ENCODE measurements around the gene STXBP4.

Gene STXBP4

GRCh38 chr17:55154101-55154500 is 185.5 kb downstream of the STXBP4 start:
- no peak overlapping the region for H3K4me3 ChIP-seq (ENCODE audit: low read length in 2 of 2)
- no peak overlapping the region for H2BK12ac ChIP-seq (ENCODE audit: low read length)
- no peak overlapping the region for H3K4ac ChIP-seq (ENCODE audit: low read length)
- no peak overlapping the region for H2AFZ ChIP-seq (ENCODE audit: low read length)
- H4K8ac ChIP-seq (ENCODE audit: low read depth, low read length) = no peak overlapping the region
- H3K27ac ChIP-seq (replicated peaks; ENCODE audit: low read length) = no peak overlapping the region
- no peaks in the 10 kb centered on the region for H3K27me3 ChIP-seq (ENCODE audit: control insufficient read depth in 3 of 3, insufficient read depth in 3 of 3, low read depth in 1 of 3, low read length in 3 of 3)
- no peak for DNase-seq (ENCODE audit: low spot score)
- H2BK5ac ChIP-seq (ENCODE audit: low read length) = no peak overlapping the region
- no peak overlapping the region for H3K4me2 ChIP-seq (ENCODE audit: insufficient read depth, low read length, poor library complexity, severe bottlenecking)
- no peaks in the 10 kb centered on the region for H3K9me3 ChIP-seq (replicated peaks in 1 of 2; ENCODE audit: control insufficient read depth in 2 of 2, insufficient read depth in 1 of 2, low read depth in 1 of 2, low read length in 2 of 2)
- H3K14ac ChIP-seq (ENCODE audit: low read length) = no peak overlapping the region
- no peak overlapping the region for H3K23ac ChIP-seq (ENCODE audit: low read depth, low read length, poor library complexity)
- no peak overlapping the region for H2AK5ac ChIP-seq (ENCODE audit: low read depth, low read length)
- no peak overlapping the region for H3K9ac ChIP-seq (ENCODE audit: low read depth, low read length, poor library complexity)
- H4K91ac ChIP-seq (ENCODE audit: low read depth, low read length, poor library complexity) = no peak overlapping the region
- H2BK15ac ChIP-seq (ENCODE audit: low read length) = no peak overlapping the region
- no peaks in the 10 kb centered on the region for H3K79me1 ChIP-seq (ENCODE audit: low read depth, low read length)
- H3K18ac ChIP-seq (ENCODE audit: low read length) = no peak overlapping the region
- no peaks in the 10 kb centered on the region for H3K4me1 ChIP-seq (ENCODE audit: control insufficient read depth in 2 of 2, insufficient read depth in 1 of 2, low read depth in 1 of 2, low read length in 2 of 2)
- H2BK120ac ChIP-seq (ENCODE audit: low read depth, low read length) = no peak overlapping the region
- no CpG with 5 or more reads among the region's 2 CpGs for WGBS, 2 donors (ENCODE audit: extremely low coverage in 2 of 2, insufficient read length in 2 of 2, insufficient replicate concordance in 1 of 2)
- no peaks in the 10 kb centered on the region for H3K36me3 ChIP-seq (replicated peaks in 1 of 2; ENCODE audit: control insufficient read depth in 2 of 2, insufficient read depth in 2 of 2, low read length in 2 of 2)

GRCh38 chr17:55155856-55156560 is 187.4 kb downstream of the STXBP4 start:
- Histone ChIP-seq H3K79me1 (ENCODE audit: low read depth, low read length) (no peaks in the 10 kb centered on the region), H4K8ac (ENCODE audit: low read depth, low read length) (no peak overlapping the region), H4K91ac (ENCODE audit: low read depth, low read length, poor library complexity) (no peak overlapping the region), H3K9me3 (replicated peaks in 1 of 2; ENCODE audit: control insufficient read depth in 2 of 2, insufficient read depth in 1 of 2, low read depth in 1 of 2, low read length in 2 of 2) (no peaks in the 10 kb centered on the region), H3K4me1 (ENCODE audit: control insufficient read depth in 2 of 2, insufficient read depth in 1 of 2, low read depth in 1 of 2, low read length in 2 of 2) (peaks cover 2 to 5% of the 10 kb centered on the region in 2 donors), H3K4me3 (ENCODE audit: low read length in 2 of 2) (no peak overlapping the region), H2BK15ac (ENCODE audit: low read length) (no peak overlapping the region), H3K14ac (ENCODE audit: low read length) (no peak overlapping the region), H2BK120ac (ENCODE audit: low read depth, low read length) (no peak overlapping the region), H3K9ac (ENCODE audit: low read depth, low read length, poor library complexity) (no peak overlapping the region), H2BK12ac (ENCODE audit: low read length) (no peak overlapping the region), H3K27me3 (ENCODE audit: control insufficient read depth in 3 of 3, insufficient read depth in 3 of 3, low read depth in 1 of 3, low read length in 3 of 3) (no peaks in the 10 kb centered on the region), H3K27ac (replicated peaks; ENCODE audit: low read length) (no peak overlapping the region), H2AK5ac (ENCODE audit: low read depth, low read length) (no peak overlapping the region), H3K18ac (ENCODE audit: low read length) (no peak overlapping the region), H2AFZ (ENCODE audit: low read length) (no peak overlapping the region), H3K4ac (ENCODE audit: low read length) (no peak overlapping the region), H3K4me2 (ENCODE audit: insufficient read depth, low read length, poor library complexity, severe bottlenecking) (no peak overlapping the region), H3K23ac (ENCODE audit: low read depth, low read length, poor library complexity) (no peak overlapping the region), H2BK5ac (ENCODE audit: low read length) (no peak overlapping the region), H3K36me3 (replicated peaks in 1 of 2; ENCODE audit: control insufficient read depth in 2 of 2, insufficient read depth in 2 of 2, low read length in 2 of 2) (no peaks in the 10 kb centered on the region)
- no CpG with 5 or more reads among the region's 2 CpGs for WGBS, 2 donors (ENCODE audit: extremely low coverage in 2 of 2, insufficient read length in 2 of 2, insufficient replicate concordance in 1 of 2)
- no peak for DNase-seq (ENCODE audit: low spot score)

GRCh38 chr17:55157165-55157564 is 188.6 kb downstream of the STXBP4 start:
- Histone ChIP-seq H3K27ac (replicated peaks; ENCODE audit: low read length) (no peak overlapping the region), H3K9me3 (replicated peaks in 1 of 2; ENCODE audit: control insufficient read depth in 2 of 2, insufficient read depth in 1 of 2, low read depth in 1 of 2, low read length in 2 of 2) (no peaks in the 10 kb centered on the region), H3K18ac (ENCODE audit: low read length) (no peak overlapping the region), H2BK12ac (ENCODE audit: low read length) (no peak overlapping the region), H3K27me3 (ENCODE audit: control insufficient read depth in 3 of 3, insufficient read depth in 3 of 3, low read depth in 1 of 3, low read length in 3 of 3) (no peaks in the 10 kb centered on the region), H2AFZ (ENCODE audit: low read length) (no peak overlapping the region), H2BK15ac (ENCODE audit: low read length) (no peak overlapping the region), H3K23ac (ENCODE audit: low read depth, low read length, poor library complexity) (no peak overlapping the region), H2AK5ac (ENCODE audit: low read depth, low read length) (no peak overlapping the region), H3K36me3 (replicated peaks in 1 of 2; ENCODE audit: control insufficient read depth in 2 of 2, insufficient read depth in 2 of 2, low read length in 2 of 2) (no peaks in the 10 kb centered on the region), H2BK120ac (ENCODE audit: low read depth, low read length) (no peak overlapping the region), H3K4me3 (ENCODE audit: low read length in 2 of 2) (no peak overlapping the region), H2BK5ac (ENCODE audit: low read length) (no peak overlapping the region), H3K14ac (ENCODE audit: low read length) (no peak overlapping the region), H4K91ac (ENCODE audit: low read depth, low read length, poor library complexity) (no peak overlapping the region), H3K4me2 (ENCODE audit: insufficient read depth, low read length, poor library complexity, severe bottlenecking) (no peak overlapping the region), H3K79me1 (ENCODE audit: low read depth, low read length) (no peaks in the 10 kb centered on the region), H3K4me1 (ENCODE audit: control insufficient read depth in 2 of 2, insufficient read depth in 1 of 2, low read depth in 1 of 2, low read length in 2 of 2) (peaks cover 2 to 5% of the 10 kb centered on the region in 2 donors), H3K4ac (ENCODE audit: low read length) (no peak overlapping the region), H3K9ac (ENCODE audit: low read depth, low read length, poor library complexity) (no peak overlapping the region), H4K8ac (ENCODE audit: low read depth, low read length) (no peak overlapping the region)
- no CpG with 5 or more reads among the region's 2 CpGs for WGBS, 2 donors (ENCODE audit: extremely low coverage in 2 of 2, insufficient read length in 2 of 2, insufficient replicate concordance in 1 of 2)
- DNase-seq (ENCODE audit: low spot score) = no peak

- Histone ChIP-seq H3K27me3 (ENCODE audit: control insufficient read depth in 3 of 3, insufficient read depth in 3 of 3, low read depth in 1 of 3, low read length in 3 of 3) (no peaks in the 10 kb centered on the region), H2BK120ac (ENCODE audit: low read depth, low read length) (no peak overlapping the region)
- WGBS, 2 donors (ENCODE audit: extremely low coverage in 2 of 2, insufficient read length in 2 of 2, insufficient replicate concordance in 1 of 2) = no CpG with 5 or more reads among the region's 2 CpGs
Observed at GRCh38 chr17:55158439-55158838, 189.9 kb downstream of the STXBP4 start.

More at GRCh38 chr17:55158439-55158838, 189.9 kb downstream of the STXBP4 start:
- Histone ChIP-seq H2BK12ac (ENCODE audit: low read length) (no peak overlapping the region), H3K23ac (ENCODE audit: low read depth, low read length, poor library complexity) (no peak overlapping the region), H3K36me3 (replicated peaks in 1 of 2; ENCODE audit: control insufficient read depth in 2 of 2, insufficient read depth in 2 of 2, low read length in 2 of 2) (no peaks in the 10 kb centered on the region), H3K9me3 (replicated peaks in 1 of 2; ENCODE audit: control insufficient read depth in 2 of 2, insufficient read depth in 1 of 2, low read depth in 1 of 2, low read length in 2 of 2) (no peaks in the 10 kb centered on the region), H3K4me3 (ENCODE audit: low read length in 2 of 2) (no peak overlapping the region), H3K4ac (ENCODE audit: low read length) (no peak overlapping the region), H2BK15ac (ENCODE audit: low read length) (no peak overlapping the region), H2BK5ac (ENCODE audit: low read length) (no peak overlapping the region), H2AFZ (ENCODE audit: low read length) (no peak overlapping the region), H4K91ac (ENCODE audit: low read depth, low read length, poor library complexity) (no peak overlapping the region), H3K9ac (ENCODE audit: low read depth, low read length, poor library complexity) (no peak overlapping the region), H3K14ac (ENCODE audit: low read length) (no peak overlapping the region), H3K27ac (replicated peaks; ENCODE audit: low read length) (no peak overlapping the region), H2AK5ac (ENCODE audit: low read depth, low read length) (no peak overlapping the region), H3K4me2 (ENCODE audit: insufficient read depth, low read length, poor library complexity, severe bottlenecking) (no peak overlapping the region), H4K8ac (ENCODE audit: low read depth, low read length) (no peak overlapping the region), H3K4me1 (ENCODE audit: control insufficient read depth in 2 of 2, insufficient read depth in 1 of 2, low read depth in 1 of 2, low read length in 2 of 2) (peaks cover 2 to 5% of the 10 kb centered on the region in 2 donors), H3K79me1 (ENCODE audit: low read depth, low read length) (no peaks in the 10 kb centered on the region), H3K18ac (ENCODE audit: low read length) (no peak overlapping the region)
- no peak for DNase-seq (ENCODE audit: low spot score)

All from neuronal stem cell (in vitro differentiated cells).